Endometrial microvascular endothelial cells (primary cell): ENCODE measurements around the gene DCTD. TPM values are rescaled to one million over a fixed set of nuclear protein-coding genes. Genes with fewer than 3 reads are reported as not detected.
"Not testable (repeated sequence)": the region's sequence is repeated elsewhere in the genome, so short reads cannot be mapped to it uniquely, and the experiment has no call there.

Experiments
- in situ Hi-C: cut with HindIII; loops from 2 replicates; pipeline ENCODE4 v1.10.0; 2017; ENCODE audit warnings: low sequenced_read_pairs, low pct_unique_long_range_greater_than_20kb; ENCODE audit errors: inconsistent ontology term
- total RNA-seq: library from RNA; depleted of rRNA; stranded (reverse); fragments of >200 nt; gene quantifications from one replicate; pipeline ENCODE4 v1.2.3, GENCODE V29; 2015; ENCODE audit errors: inconsistent ontology term

DCTD gene
- total RNA-seq, 1 donor from 2014 or later: 102 TPM

- in situ Hi-C loops: no loop called here
These were observed 6.7 kb upstream of the DCTD start for GRCh38 chr4:182923796-182924340.

- in situ Hi-C loops: no loop called here
These were observed 6.2 kb upstream of the DCTD start for GRCh38 chr4:182923366-182923765.

- in situ Hi-C loops: no loop called here
These were observed 5.5 kb upstream of the DCTD start for GRCh38 chr4:182922501-182923284.

- in situ Hi-C loops: no loop called here
These were observed 4.4 kb upstream of the DCTD start for GRCh38 chr4:182921608-182922007.

- in situ Hi-C loops: no loop called here
These were observed 3.5 kb upstream of the DCTD start for GRCh38 chr4:182920676-182921075.

- in situ Hi-C loops: no loop called here
These were observed 1.7 kb upstream of the DCTD start for GRCh38 chr4:182918791-182919302.

GRCh38 chr4:182918044-182918607 lies 940 bp upstream of the DCTD start:
- in situ Hi-C loops: no loop called here

- in situ Hi-C loops: no loop called here
These were observed 554 bp downstream of the DCTD start for GRCh38 chr4:182916483-182917181.

GRCh38 chr4:182914357-182914756 lies 2.8 kb downstream of the DCTD start:
- in situ Hi-C loops: no loop called here

GRCh38 chr4:182913621-182914020 lies 3.6 kb downstream of the DCTD start:
- in situ Hi-C loops: no loop called here

GRCh38 chr4:182913036-182913435 lies 4.2 kb downstream of the DCTD start:
- in situ Hi-C loops: no loop called here

- in situ Hi-C loops: no loop called here
These were observed 9.1 kb downstream of the DCTD start for GRCh38 chr4:182908124-182908523.

GRCh38 chr4:182907396-182907795 lies 9.8 kb downstream of the DCTD start:
- in situ Hi-C loops: no loop called here

GRCh38 chr4:182906786-182907185 lies 10.4 kb downstream of the DCTD start:
- in situ Hi-C loops: no loop called here

GRCh38 chr4:182905038-182905437 lies 12.1 kb downstream of the DCTD start:
- in situ Hi-C loops: no loop called here

- in situ Hi-C loops: no loop called here
These were observed 12.9 kb downstream of the DCTD start for GRCh38 chr4:182904211-182904761.

- in situ Hi-C loops: no loop called here
These were observed 14.2 kb downstream of the DCTD start for GRCh38 chr4:182903013-182903412.

GRCh38 chr4:182901337-182901736 lies 15.8 kb downstream of the DCTD start:
- in situ Hi-C loops: no loop called here

GRCh38 chr4:182900021-182900420 lies 17.2 kb downstream of the DCTD start:
- in situ Hi-C loops: not testable (repeated sequence)
